ENCODE results near the gene PLPP3.

PLPP3 gene

GRCh38 chr1:56537660-56538059 lies 41.7 kb downstream of the PLPP3 start:
- TF ChIP-seq CTCF (IDR thresholded peaks at IDR 0.05; ENCODE audit: borderline replicate concordance, insufficient read depth, low read depth, low read length), result no peak
- no peak overlapping the region for H3K4me3 ChIP-seq (ENCODE audit: low read depth, low read length)

GRCh38 chr1:56535939-56536338 lies 43.4 kb downstream of the PLPP3 start:
- TF ChIP-seq CTCF (IDR thresholded peaks at IDR 0.05; ENCODE audit: borderline replicate concordance, insufficient read depth, low read depth, low read length), result no peak
- H3K4me3 ChIP-seq (ENCODE audit: low read depth, low read length), result no peak overlapping the region

GRCh38 chr1:56535362-56535761 lies 44.0 kb downstream of the PLPP3 start:
- H3K4me3 ChIP-seq (ENCODE audit: low read depth, low read length), result no peak overlapping the region
- no peak for TF ChIP-seq CTCF (IDR thresholded peaks at IDR 0.05; ENCODE audit: borderline replicate concordance, insufficient read depth, low read depth, low read length)

GRCh38 chr1:56534130-56534651 lies 45.2 kb downstream of the PLPP3 start:
- H3K4me3 ChIP-seq (ENCODE audit: low read depth, low read length), result no peak overlapping the region
- no peak for TF ChIP-seq CTCF (IDR thresholded peaks at IDR 0.05; ENCODE audit: borderline replicate concordance, insufficient read depth, low read depth, low read length)

- TF ChIP-seq CTCF (IDR thresholded peaks at IDR 0.05; ENCODE audit: borderline replicate concordance, insufficient read depth, low read depth, low read length), result no peak
- H3K4me3 ChIP-seq (ENCODE audit: low read depth, low read length), result no peak overlapping the region
Measured at GRCh38 chr1:56533621-56534020, 45.7 kb downstream of the PLPP3 start.

GRCh38 chr1:56533197-56533596 lies 46.2 kb downstream of the PLPP3 start:
- no peak overlapping the region for H3K4me3 ChIP-seq (ENCODE audit: low read depth, low read length)
- no peak for TF ChIP-seq CTCF (IDR thresholded peaks at IDR 0.05; ENCODE audit: borderline replicate concordance, insufficient read depth, low read depth, low read length)

GRCh38 chr1:56532350-56532683 lies 47.0 kb downstream of the PLPP3 start:
- TF ChIP-seq CTCF (IDR thresholded peaks at IDR 0.05; ENCODE audit: borderline replicate concordance, insufficient read depth, low read depth, low read length), result no peak

More at GRCh38 chr1:56532350-56532683, 47.0 kb downstream of the PLPP3 start:
- no peak overlapping the region for H3K4me3 ChIP-seq (ENCODE audit: low read depth, low read length)
